HG03135 (cell line): ENCODE results near the gene TEX29.
A peak's percentile ranks its signal among the peaks of the same experiment; 100 is the strongest.

ENCODE experiments used
- ATAC-seq: cut with Tn5 transposase; IDR thresholded peaks from one replicate; pipeline ENCODE4 v1.9.1; 2021; ENCODE audit warnings: mild to moderate bottlenecking, moderate library complexity; ENCODE audit not compliant: unreplicated experiment

Gene TEX29

DNA sequence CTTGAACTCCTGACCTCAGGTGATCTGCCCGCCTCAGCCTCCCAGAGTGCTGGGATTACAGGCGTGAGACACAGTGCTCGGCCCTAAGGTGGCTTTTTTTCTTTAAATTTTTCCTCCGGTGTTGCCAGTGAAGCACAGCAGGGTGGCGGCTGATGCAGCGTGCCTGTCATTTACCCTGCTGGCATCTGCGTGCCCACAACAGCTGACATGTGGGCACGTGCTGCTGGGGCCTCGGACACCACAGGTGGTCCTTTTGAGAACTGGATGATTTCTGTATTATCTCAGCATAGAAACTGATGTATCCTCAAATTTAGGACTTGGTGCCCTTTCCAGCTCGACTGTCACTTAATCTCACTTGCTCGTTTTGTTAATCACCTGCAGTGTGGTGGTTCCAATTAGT, 31.2 kb upstream of the TEX29 start:
- ATAC-seq, result no peak

DNA sequence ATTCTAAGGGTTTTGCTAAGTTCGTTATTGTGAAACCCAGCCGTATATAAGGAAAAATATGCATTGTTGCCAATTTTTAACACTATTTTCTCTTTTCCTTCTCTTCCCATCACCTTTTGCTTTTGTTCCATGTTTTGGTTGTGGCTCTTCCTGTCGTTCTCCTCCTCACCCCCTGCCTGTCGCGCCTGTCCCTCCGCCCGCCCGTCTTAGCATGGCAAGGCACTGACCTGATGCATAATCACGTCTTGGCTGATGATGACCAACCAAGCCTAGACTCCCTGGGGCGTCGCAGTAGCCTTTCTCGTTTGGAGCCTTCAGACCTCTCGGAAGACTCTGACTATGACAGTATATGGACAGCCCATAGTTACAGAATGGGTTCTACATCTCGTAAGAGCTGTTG, 28.5 kb upstream of the TEX29 start:
- no peak for ATAC-seq

DNA sequence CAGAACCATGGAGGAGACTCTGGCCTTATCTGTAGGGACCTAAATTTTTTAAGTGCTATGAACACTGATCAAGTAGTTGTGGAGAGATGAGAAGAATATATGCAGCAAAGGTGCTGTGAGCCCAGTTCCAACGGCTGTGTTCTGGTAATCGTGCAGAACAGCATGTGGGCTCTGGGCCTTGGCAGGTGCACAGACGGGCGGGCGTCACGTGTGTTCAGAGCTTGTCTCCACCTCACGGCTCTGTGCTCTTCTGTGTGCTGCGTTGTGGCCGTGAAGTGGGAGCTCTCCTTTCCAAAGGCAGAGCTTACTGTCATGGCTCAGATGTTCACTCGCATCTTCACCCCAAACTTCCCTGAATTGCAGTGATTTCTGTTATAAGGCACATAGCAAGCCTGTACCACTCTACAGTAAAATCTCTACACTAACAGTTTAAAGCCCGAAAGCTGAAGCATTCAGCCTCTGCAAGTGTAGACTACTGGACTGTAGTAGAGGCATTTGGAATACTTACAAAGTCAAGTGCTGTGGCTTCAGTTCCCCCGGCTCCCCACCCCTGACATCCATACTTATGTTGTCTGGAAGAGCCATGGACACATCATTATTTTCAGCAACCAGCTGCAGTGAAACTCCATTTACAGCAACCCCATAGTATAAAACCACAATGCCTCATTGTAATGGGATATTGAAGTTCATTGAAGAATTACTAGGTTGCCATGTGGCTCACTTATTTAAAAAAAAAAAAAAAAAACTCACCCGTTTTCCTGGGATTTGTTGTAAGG, 27.5 kb upstream of the TEX29 start:
- ATAC-seq, result no peak

DNA sequence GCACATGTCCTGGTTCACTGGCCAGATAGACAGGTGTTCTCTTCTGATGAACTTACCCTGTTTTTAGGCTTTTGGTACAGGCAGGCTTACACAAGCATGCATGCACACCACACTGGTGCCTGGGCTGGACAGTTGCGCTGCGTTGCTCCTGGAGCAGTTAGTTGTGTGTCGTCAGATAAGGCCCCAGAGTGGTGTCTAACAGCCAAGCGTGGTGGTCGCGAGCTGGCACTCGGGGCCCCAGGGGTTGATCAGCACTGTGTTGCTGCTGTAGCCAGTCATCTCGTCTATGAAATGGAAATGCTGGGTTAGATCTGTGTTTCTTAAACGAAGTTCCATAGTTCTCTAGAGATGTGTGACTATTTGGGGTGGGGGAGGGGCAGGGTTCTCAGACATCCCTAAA, 24.6 kb upstream of the TEX29 start:
- no peak for ATAC-seq

DNA sequence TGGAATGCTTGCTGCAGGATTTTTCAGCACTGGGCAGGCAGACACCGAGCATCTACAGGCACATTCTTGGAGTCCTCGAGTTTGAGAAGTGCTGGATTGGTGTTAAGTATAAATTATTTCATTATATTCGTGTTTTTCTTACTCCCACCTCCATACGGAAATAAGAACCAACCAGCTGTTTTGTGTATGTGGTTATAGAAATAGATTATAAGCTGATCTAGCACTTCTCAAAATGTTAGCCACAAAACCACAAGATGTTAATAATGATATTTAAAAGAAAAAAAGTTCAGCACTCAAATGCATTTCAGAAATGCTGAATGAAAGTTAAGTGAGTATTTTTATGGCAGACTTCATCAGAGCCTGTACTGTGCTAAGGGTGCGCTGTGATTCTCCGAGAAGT, 24.0 kb upstream of the TEX29 start:
- ATAC-seq, result no peak

DNA sequence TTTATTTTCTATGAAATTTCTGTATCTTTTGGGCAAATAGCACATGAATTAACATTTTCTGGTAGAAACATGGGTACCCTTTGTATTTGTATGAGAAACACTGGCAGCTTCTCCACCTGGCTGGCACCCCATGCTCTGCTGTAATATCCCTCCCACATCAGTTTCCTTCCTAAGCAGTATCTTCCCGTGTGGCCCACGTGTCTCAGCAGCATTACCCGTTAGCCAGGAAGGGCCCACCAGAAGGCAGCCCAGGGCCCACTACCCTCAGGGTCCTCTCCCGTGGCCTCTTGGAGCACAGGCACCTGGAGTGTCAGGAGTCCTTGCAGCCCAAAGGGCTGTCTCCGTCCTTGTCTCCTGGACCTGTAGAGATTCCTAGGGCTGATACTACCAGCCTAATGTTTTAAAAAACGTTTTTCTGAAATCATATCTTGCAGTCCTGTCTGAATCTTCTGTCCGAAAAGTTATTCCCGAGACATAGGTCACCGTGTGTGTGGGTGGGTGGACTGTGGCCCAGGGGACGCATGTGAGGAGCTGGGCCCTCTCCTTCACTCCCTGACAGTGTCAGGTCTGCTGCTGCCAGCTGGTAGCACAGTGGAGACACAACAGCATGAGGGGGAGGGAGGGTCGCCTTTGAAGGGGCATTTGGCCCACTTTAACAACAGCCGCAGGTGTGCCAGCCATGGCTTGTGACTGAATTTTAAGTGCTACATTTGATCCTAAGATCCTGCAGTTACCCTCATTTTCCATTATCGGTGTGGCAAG, 22.0 kb upstream of the TEX29 start:
- ATAC-seq, result no peak

DNA sequence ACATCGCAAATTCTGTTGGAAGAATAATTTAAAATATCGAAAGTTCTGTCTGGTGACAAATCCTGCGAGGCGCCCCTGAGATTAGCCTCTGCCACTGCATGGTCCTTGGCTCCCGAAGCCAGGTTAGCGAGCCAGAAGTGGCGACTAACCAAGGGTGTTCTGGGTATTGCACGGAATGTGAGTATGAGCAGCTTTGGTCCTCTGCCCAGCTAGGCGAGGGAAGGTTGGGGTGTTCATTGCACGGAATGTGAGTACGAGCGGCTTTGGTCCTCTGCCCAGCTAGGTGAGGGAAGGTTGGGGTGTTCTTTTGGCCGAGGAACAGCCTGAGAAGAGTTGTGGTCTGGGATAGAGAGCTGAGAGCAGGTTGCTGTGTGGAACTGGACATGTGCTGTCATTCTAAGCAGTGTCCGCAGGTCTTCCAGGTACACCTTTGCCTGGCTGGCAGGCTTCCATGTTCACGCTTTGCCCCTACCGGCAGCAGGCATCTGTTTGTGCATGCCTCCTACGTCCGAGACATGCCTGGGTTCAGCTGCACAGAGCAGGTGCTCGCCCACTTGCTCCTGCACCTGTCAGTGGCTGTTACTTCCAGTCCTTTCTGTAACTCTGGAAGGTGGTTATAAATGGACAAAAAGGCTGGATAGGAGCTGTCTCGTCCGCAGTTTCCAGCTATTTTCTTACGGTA, 18.3 kb upstream of the TEX29 start:
- no peak for ATAC-seq

DNA sequence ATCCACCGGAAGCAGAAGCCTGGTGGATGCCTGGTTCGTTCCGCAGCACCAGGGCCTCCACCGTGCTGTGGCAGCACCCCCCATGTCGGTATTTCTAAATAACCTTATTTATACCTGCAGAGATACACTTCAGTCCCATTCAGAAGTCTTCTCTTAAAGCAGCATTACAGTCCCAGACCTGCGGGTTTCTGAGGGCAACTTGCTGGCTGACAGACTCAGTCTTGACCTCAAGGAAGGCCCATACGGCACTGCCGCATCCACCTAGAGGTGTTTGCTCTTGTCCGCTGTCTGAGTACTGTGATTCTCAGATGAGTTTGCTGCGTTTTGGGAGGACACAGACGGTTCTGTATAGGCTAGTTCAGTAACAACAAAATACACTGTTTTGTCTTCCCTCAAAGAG, 16.9 kb upstream of the TEX29 start:
- ATAC-seq, result peak; percentile 4

DNA sequence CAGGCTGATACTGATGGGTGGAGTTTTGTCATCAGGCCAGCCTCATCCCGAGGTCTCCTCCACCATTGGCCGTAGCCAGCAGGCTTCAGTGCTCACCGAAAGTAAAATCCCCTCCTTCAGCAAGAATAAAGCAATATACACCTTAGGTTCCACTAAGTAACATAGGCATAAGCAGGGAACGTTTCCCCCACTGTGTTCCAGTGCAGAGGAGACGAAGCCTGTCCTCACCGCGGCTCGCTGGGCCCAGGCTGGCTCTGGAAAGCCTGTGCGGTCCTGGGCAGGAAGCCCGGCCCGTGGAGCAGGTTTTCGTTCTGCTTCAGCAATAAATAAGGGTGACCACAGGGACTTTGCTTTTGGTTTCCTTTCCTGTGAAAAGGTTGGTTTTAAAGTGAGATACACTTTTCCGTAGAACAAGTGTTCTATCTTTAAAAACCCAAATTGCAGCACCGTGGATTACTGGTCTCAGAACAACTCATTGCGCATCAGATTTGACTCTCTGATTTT, 16.3 kb upstream of the TEX29 start:
- ATAC-seq, result peak; percentile 86

DNA sequence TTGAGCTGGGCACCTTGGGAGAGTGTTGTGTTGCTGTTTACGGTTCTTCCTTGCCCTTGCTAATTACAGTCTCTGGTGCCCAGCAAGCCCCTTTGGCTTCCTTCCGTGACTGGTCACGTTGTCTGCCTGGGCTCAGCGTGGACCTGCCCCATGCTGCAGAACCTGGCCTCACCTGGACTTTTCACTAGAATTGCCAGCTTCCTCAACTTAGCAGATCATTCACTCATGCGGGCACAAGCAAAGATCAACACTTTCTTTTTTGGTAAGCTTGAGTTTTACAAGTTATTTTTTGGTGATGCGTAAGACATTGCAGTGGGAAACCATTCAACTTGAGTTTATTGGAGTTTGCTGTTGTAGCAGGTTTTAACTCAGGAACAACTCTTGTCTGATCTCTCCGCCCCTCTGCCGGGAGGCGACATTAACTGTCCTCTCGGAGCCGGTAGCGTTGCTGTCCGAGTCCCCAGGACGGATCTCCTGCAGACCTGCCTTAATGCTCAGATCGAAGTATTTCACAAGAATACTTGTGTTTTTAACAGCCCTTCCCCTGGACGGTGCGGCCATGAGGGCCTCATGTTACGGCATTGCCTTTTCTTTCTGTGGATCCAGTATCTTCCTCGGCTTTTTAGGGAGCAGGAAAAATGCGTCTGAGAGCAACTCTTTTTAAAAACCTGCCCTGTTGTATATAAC, 15.7 kb upstream of the TEX29 start:
- peak; percentile 43 for ATAC-seq

DNA sequence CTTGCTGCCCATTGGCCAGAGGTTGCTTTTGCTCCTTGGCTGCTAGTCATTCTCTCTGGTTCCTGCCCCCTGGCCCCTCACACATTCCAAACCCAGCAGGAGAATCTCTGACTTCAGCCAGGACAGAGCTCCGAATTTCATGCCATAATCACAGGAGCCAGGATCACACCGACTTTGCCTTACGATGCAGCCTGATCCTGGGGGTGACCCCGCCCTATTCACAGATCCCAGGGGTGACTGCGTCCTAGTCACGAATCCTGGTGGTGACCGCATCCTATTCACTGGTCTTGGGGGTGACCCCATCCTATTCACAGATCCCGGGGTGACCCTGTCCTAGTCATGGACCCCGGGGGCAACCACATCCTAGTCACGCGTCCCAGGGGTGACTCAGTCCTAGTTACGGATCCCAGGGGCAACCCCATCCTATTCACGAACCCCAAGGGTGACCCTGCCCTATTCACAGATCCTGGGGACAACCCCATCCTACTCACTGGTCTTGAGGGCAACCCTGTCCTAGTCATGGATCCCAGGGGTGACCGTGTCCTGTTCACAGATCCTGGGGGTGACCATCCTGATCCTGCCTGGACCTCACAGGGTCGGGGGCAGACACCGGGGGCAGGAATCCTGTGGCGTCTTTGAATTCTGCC, 7.4 kb upstream of the TEX29 start:
- no peak for ATAC-seq

DNA sequence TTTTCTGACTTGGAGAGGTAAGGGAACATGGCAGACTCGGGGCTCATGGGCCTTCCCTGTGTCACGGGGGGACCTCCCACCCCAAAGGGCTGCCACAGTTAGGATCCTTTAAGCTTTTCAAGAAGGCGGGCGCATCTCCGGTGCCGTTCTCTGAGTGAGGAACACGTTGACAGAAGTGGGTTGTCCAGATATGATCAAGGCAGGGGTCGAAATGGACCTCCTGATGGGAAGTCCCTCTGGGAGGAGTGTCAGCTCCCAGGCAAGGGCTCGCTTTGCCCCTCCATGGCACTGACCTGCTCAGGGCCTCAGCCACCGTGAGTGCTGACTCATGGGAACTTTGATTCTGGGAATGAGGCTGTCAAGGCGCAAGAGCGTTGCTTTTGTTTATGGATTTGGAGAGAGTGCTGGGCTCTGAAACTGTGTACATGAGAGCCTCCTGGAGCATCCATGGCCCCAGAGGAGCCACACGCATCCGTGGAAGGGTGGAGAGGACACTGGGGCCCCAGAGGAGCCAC, 6.5 kb upstream of the TEX29 start:
- ATAC-seq, result no peak

DNA sequence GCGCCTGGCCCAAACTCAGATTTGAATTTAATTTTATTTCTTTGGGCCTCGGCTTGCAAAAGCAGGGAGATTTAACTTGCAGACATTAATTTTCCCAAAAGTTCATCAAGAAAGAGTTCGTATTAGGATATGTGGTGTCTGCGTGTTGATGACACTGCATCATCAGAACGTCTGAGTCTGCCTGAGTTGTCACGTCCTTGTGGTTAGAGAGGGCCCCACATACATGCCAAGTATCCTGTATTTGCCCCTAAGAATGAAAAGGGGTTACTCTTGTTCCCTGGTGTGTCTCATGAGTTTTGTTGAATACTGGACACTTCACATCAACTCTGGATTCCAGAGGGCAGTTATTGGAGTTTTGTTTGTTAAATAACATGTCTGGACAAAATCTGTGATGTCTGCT, 5.6 kb upstream of the TEX29 start:
- no peak for ATAC-seq

DNA sequence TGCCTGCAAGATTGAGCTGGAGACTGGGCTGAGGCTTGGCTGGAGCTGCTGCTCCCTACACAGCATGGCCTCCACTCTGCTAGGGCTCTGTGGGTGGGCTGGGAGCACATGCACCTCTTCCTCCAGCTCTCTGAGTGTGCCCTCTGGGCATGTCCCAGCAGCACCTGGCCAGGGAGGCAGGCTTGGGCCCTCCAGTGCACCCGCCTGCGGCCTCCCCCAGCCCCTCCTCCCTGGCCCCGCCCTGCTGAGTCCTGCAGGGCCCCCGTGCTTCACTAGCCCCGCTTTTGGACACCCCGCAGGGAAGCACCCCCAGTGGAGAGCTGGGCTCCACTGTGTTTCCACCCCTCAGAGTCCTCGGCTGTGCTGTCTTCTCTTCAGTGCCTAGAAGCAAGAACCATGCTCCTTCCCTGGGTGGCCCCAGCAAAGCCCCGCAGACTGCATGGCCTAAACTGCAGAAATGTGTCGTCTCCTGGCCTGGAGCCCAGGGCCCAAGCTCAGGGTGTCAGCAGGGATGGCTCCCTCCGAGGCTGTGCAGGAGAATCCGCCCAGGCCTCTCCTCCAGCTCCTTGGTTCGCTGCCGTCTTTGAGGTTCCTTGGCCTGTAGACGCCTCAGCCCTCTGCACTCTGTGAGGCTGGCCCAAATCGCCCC, 5.0 kb upstream of the TEX29 start:
- no peak for ATAC-seq

DNA sequence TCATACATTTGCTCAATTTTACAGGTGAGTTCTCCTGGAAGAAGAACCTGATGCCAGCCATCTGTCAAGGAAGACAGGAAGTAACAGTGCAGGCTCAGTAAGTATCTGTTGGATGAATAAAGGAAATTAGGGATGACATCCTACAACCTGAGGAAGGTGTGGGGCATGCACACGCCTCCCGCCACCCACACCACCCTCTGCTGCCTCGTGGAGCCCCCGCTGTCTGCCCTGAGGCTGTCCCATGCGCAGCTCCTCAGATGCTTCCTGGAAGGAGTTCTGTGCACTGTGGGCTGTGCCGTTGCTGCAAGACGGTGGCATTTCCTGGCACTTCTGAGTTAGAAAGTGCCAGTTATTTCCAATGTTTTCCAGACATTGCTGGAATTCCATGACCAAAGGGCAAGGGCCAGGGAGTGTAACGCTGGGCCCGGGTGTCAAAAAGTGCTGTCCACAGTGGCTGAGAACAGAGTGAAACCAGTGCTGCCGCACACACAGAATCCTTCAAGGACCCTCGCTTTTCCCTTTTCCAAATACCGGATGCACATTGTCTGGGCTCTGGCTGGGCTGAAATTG, 4.2 kb upstream of the TEX29 start:
- ATAC-seq, result no peak

DNA sequence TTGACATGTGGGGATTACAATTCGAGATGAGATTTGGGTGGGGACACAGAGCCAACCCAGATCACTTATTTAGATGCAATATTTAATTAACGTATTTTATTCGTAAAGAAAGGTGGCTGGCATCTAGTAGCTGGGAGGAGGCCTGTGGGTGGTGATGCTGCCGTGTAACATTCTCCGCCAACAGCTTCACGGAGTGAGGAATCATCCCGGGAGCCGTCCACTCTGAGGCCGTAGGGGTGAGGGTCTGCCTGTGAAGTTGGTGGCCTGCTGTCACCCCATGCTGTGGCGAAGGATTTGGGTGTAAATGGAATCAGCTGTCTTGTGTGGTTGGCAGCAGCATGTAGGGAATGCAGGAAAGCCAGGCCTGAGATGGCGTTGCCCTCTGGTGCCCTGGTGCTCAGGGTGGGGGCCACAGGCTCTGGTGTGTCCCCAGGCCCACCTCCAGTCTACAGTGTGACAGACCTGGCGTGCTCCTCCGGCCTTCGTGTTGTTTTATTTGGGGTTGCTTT, 3.3 kb upstream of the TEX29 start:
- no peak for ATAC-seq

DNA sequence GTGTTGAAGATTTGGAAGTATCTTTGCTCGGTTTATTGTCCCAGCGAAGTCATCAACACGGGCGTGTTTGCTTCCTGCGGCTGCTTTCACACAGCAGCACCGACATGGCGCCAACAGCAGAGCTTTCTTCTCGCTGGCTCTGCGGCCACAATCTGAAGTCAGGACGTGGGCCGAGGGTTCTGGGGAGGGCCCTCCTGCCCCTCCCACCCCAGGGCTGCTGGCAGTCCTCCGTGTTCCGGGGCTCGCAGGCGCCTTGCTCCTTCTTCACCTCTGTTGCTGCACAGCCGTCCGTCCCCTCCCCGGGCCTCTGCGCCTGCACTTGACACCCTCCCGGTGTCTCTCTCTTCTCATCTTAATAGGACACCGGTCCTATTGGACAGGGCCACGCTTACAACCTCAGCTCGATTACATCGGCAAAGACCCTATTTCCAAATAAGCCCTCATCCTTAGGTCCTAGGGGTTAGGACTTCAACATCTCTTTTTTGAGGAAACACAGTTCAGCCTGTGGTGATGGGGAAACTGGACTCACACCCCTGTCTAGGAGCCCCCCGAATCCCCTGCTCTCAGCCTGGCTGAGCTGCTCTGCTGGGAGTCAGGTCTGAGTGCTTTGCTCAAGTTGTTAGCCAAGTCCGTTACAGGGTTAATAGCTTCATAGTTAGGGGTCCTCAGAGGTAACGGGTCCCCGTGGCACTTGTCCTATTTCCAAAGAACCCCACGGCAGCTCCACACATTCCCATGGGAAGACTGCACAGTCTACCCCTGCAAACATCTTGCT, 2.7 kb upstream of the TEX29 start:
- ATAC-seq, result no peak

DNA sequence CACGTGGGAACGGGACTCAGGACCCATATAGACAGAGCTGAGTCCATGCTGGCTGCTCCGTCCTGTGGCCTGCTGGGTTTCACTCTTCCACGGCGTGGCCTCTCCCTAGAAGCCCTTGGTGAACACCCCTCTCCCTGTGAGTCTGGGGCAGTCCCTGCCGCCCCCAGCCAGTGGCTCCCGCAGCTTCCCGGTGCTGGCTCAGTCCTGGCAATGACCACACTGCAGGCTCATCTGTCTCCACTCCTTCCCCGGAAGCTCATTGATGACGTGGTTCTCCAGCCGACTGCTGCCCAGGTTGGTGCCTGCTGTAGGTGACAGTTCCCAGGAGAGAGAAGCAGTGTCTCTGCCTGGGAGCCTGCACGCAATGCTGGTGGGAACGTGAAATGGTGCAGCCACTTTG, 2.1 kb upstream of the TEX29 start:
- ATAC-seq, result no peak

DNA sequence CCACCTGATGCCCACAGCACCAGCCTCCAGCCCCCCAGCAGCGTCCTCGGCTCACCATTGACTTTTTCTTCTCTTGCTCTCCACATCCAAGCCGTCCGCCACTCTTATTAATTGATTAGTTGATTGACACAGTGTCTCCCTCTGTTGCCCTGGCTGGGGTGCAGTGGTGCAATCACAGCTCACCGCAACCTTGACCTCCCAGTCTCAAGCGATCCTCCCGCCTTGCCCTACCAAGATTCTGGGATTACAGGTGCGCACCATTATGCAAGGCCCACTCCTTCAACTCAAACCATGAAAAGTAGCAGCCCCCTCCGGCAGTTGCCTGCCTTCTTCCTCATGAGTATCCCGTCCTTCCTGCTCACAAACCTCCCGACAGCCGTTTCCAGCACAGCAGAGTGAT, 921 bp upstream of the TEX29 start:
- no peak for ATAC-seq
